Measurements from ENCODE around the gene BRD2. TPM values are rescaled to one million over a fixed set of nuclear protein-coding genes. Genes with fewer than 3 reads are reported as not detected.

Gene BRD2
- total and polyA plus RNA-seq, 9 of the 15 experiments (the other 6 are each of a cell fraction or from before 2014, with no cell fraction given), result 19.0 to 252 (median 181) TPM

GRCh38 chr6:32971242-32971580 lies 2.8 kb downstream of the BRD2 start (continued):
- TF ChIP-seq MYC (IDR thresholded peaks at IDR 0.05; ENCODE audit: low read depth, low read length), result no peak
- TF ChIP-seq MYC (CRISPR knock-in tag; IDR thresholded peaks at IDR 0.05; ENCODE audit: borderline replicate concordance, low read depth), result peak; percentile 53; the same call in 1 of the 2 replicates
- TF ChIP-seq BACH1 (tag; IDR thresholded peaks at IDR 0.05), result 0 out of 2 replicates have a peak, but pooled peaks have one; percentile 77
- TF ChIP-seq AFF1 (IDR thresholded peaks at IDR 0.05; ENCODE audit: low read depth in 1 of 2, partially characterized antibody in 2 of 2), result peak; percentile 17 to 64
- peak; percentile 79; the same call in 1 of the 2 replicates for TF ChIP-seq NFATC3 (IDR thresholded peaks at IDR 0.05)
- TF ChIP-seq HDAC8 (tag; IDR thresholded peaks at IDR 0.05), result peak; percentile 77; the same call in 1 of the 2 replicates
- TF ChIP-seq DDX20 (tag; IDR thresholded peaks at IDR 0.05; ENCODE audit: low read depth), result 0 out of 2 replicates have a peak, but pooled peaks have one; percentile 18
- peak; percentile 97; the same call in 1 of the 2 replicates for TF ChIP-seq TRIM25 (IDR thresholded peaks at IDR 0.05; ENCODE audit: borderline replicate concordance)
- 0 out of 2 replicates have a peak, but pooled peaks have one; percentile 34 for TF ChIP-seq HIVEP1 (CRISPR knock-in tag; IDR thresholded peaks at IDR 0.05)
- no peak for TF ChIP-seq TGIF2 (CRISPR knock-in tag; IDR thresholded peaks at IDR 0.05)
- 0 out of 2 replicates have a peak, but pooled peaks have one; percentile 29 for TF ChIP-seq PHB2 (IDR thresholded peaks at IDR 0.05; ENCODE audit: low read depth)
- TF ChIP-seq THAP12 (CRISPR knock-in tag; IDR thresholded peaks at IDR 0.05), result no peak
- TF ChIP-seq NFRKB (IDR thresholded peaks at IDR 0.05; ENCODE audit: low read depth), result peak; percentile 100
- TF ChIP-seq MIER1 (IDR thresholded peaks at IDR 0.05; ENCODE audit: low read depth), result 0 out of 2 replicates have a peak, but pooled peaks have one; percentile 68
- peak; percentile 44; the same call in 1 of the 2 replicates for TF ChIP-seq GTF2A2 (tag; IDR thresholded peaks at IDR 0.05)
- 0 out of 2 replicates have a peak, but pooled peaks have one; percentile 7 for TF ChIP-seq ZNF431 (CRISPR knock-in tag; IDR thresholded peaks at IDR 0.05)
- 0 out of 2 replicates have a peak, but pooled peaks have one; percentile 6 for TF ChIP-seq ZNF134 (CRISPR knock-in tag; conservative IDR thresholded peaks at IDR 0.05)
- peak; percentile 1 for TF ChIP-seq THRB (CRISPR knock-in tag; conservative IDR thresholded peaks at IDR 0.05)
- TF ChIP-seq SNIP1 (IDR thresholded peaks at IDR 0.05; ENCODE audit: low read depth), result peak; percentile 65
- 0 out of 2 replicates have a peak, but pooled peaks have one; percentile 40 for TF ChIP-seq TCF7 (IDR thresholded peaks at IDR 0.05; ENCODE audit: borderline replicate concordance)
- TF ChIP-seq POLR2A (conservative IDR thresholded peaks at IDR 0.05), result no peak; the same call in 1 of the 2 replicates

Data from K562 (cell line).